KMS-11 (cell line): ENCODE data around the gene SHISA8.

ENCODE experiments used
- H2AFZ ChIP-seq: fragments of 200-600 bp; sonication (generic); 2 replicates; pipeline ENCODE4 v1.6.1; 2016; ENCODE audit warnings: antibody characterized with exemption, mixed run types, low read depth
- H3K27ac ChIP-seq: fragments of 200-600 bp; sonication (generic); 2 replicates; pipeline ENCODE4 v1.6.1; 2016; ENCODE audit warnings: mild to moderate bottlenecking, mixed run types
- H3K27me3 ChIP-seq: fragments of 200-600 bp; sonication (generic); 2 replicates; pipeline ENCODE4 v1.6.1; 2017; ENCODE audit warnings: mild to moderate bottlenecking, low read depth, mixed run types, moderate library complexity; ENCODE audit not compliant: insufficient read depth
- H3K36me3 ChIP-seq: fragments of 200-600 bp; sonication (generic); 2 replicates; pipeline ENCODE4 v1.6.1; 2017; ENCODE audit warnings: mild to moderate bottlenecking, mixed run types; ENCODE audit not compliant: insufficient read depth
- H3K4me1 ChIP-seq: fragments of 200-600 bp; sonication (generic); 2 replicates; pipeline ENCODE4 v1.6.1; 2016; ENCODE audit warnings: mild to moderate bottlenecking, low read depth, mixed run types; ENCODE audit not compliant: poor library complexity, severe bottlenecking
- H3K4me2 ChIP-seq: fragments of 200-600 bp; sonication (generic); 2 replicates; pipeline ENCODE4 v1.7.0; 2016; ENCODE audit warnings: mild to moderate bottlenecking, mixed run types
- H3K4me3 ChIP-seq: fragments of 200-600 bp; sonication (generic); IDR thresholded peaks from 2 replicates; pipeline ENCODE4 v1.6.1; 2017; ENCODE audit warnings: low read depth, low read length, mixed read lengths; ENCODE audit not compliant: insufficient read depth
- H3K79me2 ChIP-seq: fragments of 200-600 bp; sonication (generic); 2 replicates; pipeline ENCODE4 v1.6.1; 2016; ENCODE audit warnings: low read depth, mixed run types; ENCODE audit not compliant: insufficient read depth
- H3K9ac ChIP-seq: fragments of 200-600 bp; sonication (generic); 2 replicates; pipeline ENCODE4 v1.6.1; 2016; ENCODE audit warnings: mild to moderate bottlenecking, mixed run types
- H4K20me1 ChIP-seq: fragments of 200-600 bp; sonication (generic); 2 replicates; pipeline ENCODE4 v1.6.1; 2016; ENCODE audit warnings: mild to moderate bottlenecking, mixed run types; ENCODE audit not compliant: insufficient read depth
- CTCF ChIP-seq: fragments of 200-600 bp; sonication (generic); conservative IDR thresholded peaks from 2 replicates; pipeline ENCODE4 v1.6.1; 2017; ENCODE audit warnings: low read depth, mild to moderate bottlenecking, antibody characterized with exemption, low read length, moderate library complexity, mixed read lengths

Gene SHISA8

GRCh38 chr22:41906822-41907221 lies 8.1 kb downstream of the SHISA8 start:
- no peaks in the 10 kb centered on the region for H4K20me1 ChIP-seq
- H3K27me3 ChIP-seq, result peaks cover 7% of the 10 kb centered on the region; the same call in 1 of the 2 replicates
- no peaks in the 10 kb centered on the region for H3K79me2 ChIP-seq
- no peak overlapping the region for H3K27ac ChIP-seq
- H3K4me2 ChIP-seq, result no peak overlapping the region
- no peaks in the 10 kb centered on the region for H3K36me3 ChIP-seq
- H3K9ac ChIP-seq, result no peak overlapping the region
- H2AFZ ChIP-seq, result no peak overlapping the region
- H3K4me3 ChIP-seq, result no peak overlapping the region
- peaks cover 13% of the 10 kb centered on the region for H3K4me1 ChIP-seq
- no peak for TF ChIP-seq CTCF

- H3K4me2 ChIP-seq, result no peak overlapping the region
- no peak overlapping the region for H3K27ac ChIP-seq
- no peaks in the 10 kb centered on the region for H3K79me2 ChIP-seq
- peaks cover under 1% of the 10 kb centered on the region; the same call in 1 of the 2 replicates for H3K27me3 ChIP-seq
- H3K4me1 ChIP-seq, result peaks cover 13% of the 10 kb centered on the region
- no peak overlapping the region for H3K4me3 ChIP-seq
- no peaks in the 10 kb centered on the region for H3K36me3 ChIP-seq
- no peaks in the 10 kb centered on the region for H4K20me1 ChIP-seq
- H3K9ac ChIP-seq, result no peak overlapping the region
- TF ChIP-seq CTCF, result no peak
- no peak overlapping the region for H2AFZ ChIP-seq
Measured at GRCh38 chr22:41905411-41906202, 9.3 kb downstream of the SHISA8 start.

GRCh38 chr22:41904450-41905410 lies 10.1 kb downstream of the SHISA8 start:
- Histone ChIP-seq H2AFZ (no peak overlapping the region), H3K4me3 (no peak overlapping the region), H3K4me1 (peaks cover 13% of the 10 kb centered on the region), H3K9ac (no peak overlapping the region), H3K27me3 (no peaks in the 10 kb centered on the region), H3K36me3 (no peaks in the 10 kb centered on the region), H3K4me2 (no peak overlapping the region), H3K79me2 (no peaks in the 10 kb centered on the region), H3K27ac (no peak overlapping the region), H4K20me1 (no peaks in the 10 kb centered on the region)
- TF ChIP-seq CTCF, result no peak

- H4K20me1 ChIP-seq, result no peaks in the 10 kb centered on the region
- H3K9ac ChIP-seq, result no peak overlapping the region
- no peak overlapping the region for H3K4me3 ChIP-seq
- peaks cover 4% of the 10 kb centered on the region for H3K4me1 ChIP-seq
- H3K4me2 ChIP-seq, result no peak overlapping the region
- no peaks in the 10 kb centered on the region for H3K27me3 ChIP-seq
- H3K79me2 ChIP-seq, result no peaks in the 10 kb centered on the region
- H3K36me3 ChIP-seq, result peaks cover 2% of the 10 kb centered on the region; the same call in 1 of the 2 replicates
- H3K27ac ChIP-seq, result no peak overlapping the region
- no peak overlapping the region for H2AFZ ChIP-seq
- no peak for TF ChIP-seq CTCF
Measured at GRCh38 chr22:41902932-41903421, 11.9 kb downstream of the SHISA8 start.
